ENCODE data around the gene TGIF2. TPM values are rescaled to one million over a fixed set of nuclear protein-coding genes. Genes with fewer than 3 reads are reported as not detected.

Gene TGIF2
- total and polyA plus RNA-seq, 12 donors, result 3.4 to 17.9 (median 11.2) TPM

DNA sequence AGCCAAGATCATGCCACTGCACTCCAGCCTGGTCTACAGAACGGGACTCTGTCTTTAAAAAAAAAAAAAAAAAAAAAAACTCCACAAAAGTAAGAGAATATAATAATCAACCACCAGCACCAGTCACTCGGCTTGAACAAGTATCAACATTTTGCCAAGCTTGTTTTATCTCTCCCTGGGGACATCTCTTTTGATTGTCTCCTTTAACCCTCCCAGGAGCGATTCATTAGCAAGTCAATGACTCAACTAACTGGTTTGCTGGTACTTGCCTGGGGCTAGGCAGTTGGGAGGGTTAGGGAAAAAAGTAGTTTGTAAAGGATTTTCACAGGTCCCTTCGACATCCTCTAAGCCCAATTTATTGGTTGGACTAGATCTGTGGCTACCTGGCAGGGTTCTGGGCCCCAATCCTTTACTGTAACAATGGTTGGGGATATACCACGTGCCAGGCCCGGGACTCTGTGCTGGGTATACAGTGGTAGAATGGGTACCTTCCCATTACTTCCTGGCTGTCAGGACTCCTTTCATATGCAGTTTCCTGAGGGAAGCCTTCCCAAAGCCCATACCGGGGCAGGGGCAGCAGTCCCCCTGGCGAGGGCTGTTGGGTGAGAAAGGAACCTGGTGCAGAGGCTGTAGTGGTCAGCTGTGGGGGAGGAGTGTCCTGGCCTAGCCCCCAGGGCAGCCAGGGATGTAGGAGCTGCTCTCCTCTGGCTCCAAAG is 12.2 kb downstream of the TGIF2 start:
- Histone ChIP-seq H3K36me3 (replicated peaks in 1 of 2) (peaks cover 0 to 9% of the 10 kb centered on the region in 2 donors), H3K4me1 (replicated peaks in 1 of 2) (peaks cover 0 to 10% of the 10 kb centered on the region in 2 donors), H3K4me3 (no peak overlapping the region), H3K27ac (no peak overlapping the region), H3K27me3 (no peaks in the 10 kb centered on the region), H3K9me3 (replicated peaks in 1 of 3) (no peaks in the 10 kb centered on the region)
- TF ChIP-seq, protein P1, sequence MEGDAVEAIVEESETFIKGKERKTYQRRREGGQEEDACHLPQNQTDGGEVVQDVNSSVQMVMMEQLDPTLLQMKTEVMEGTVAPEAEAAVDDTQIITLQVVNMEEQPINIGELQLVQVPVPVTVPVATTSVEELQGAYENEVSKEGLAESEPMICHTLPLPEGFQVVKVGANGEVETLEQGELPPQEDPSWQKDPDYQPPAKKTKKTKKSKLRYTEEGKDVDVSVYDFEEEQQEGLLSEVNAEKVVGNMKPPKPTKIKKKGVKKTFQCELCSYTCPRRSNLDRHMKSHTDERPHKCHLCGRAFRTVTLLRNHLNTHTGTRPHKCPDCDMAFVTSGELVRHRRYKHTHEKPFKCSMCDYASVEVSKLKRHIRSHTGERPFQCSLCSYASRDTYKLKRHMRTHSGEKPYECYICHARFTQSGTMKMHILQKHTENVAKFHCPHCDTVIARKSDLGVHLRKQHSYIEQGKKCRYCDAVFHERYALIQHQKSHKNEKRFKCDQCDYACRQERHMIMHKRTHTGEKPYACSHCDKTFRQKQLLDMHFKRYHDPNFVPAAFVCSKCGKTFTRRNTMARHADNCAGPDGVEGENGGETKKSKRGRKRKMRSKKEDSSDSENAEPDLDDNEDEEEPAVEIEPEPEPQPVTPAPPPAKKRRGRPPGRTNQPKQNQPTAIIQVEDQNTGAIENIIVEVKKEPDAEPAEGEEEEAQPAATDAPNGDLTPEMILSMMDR (IDR thresholded peaks at IDR 0.05), result no peak
- no peak for TF ChIP-seq POLR2A (IDR thresholded peaks at IDR 0.05)
- intact Hi-C loops (cut with DNase I), result no loop called here
- DNase-seq, result no peak
- WGBS, 4 donors, result 79 to 84% (median 82%) methylated on average over 6 to 8 of the region's 8 CpGs

GRCh38 chr20:36587388-36588070 is 14.1 kb downstream of the TGIF2 start:
- Histone ChIP-seq H3K27me3 (no peaks in the 10 kb centered on the region), H3K36me3 (replicated peaks in 1 of 2) (peaks cover 0 to 2% of the 10 kb centered on the region in 2 donors), H3K4me1 (replicated peaks in 1 of 2) (peaks cover 0 to 10% of the 10 kb centered on the region in 2 donors), H3K9me3 (replicated peaks in 1 of 3) (no peaks in the 10 kb centered on the region), H3K27ac (no peak overlapping the region), H3K4me3 (no peak overlapping the region)
- intact Hi-C loops (cut with DNase I), result no loop called here
- TF ChIP-seq, protein P1 (IDR thresholded peaks at IDR 0.05), result no peak
- no peak for TF ChIP-seq POLR2A (IDR thresholded peaks at IDR 0.05)
- peak in 6 of 7 donors; percentile 40 to 68 (median 60) for DNase-seq
- WGBS, 4 donors, result 52 to 69% (median 62%) methylated on average over 3 of the region's 3 CpGs

GRCh38 chr20:36591281-36591680 is 17.9 kb downstream of the TGIF2 start:
- intact Hi-C loops (cut with DNase I), result loop anchor here (5.0 kb wide), 1 partner anchor 34 kb away; no protein-coding TSS in a partner anchor
- no peaks in the 10 kb centered on the region for H3K36me3 ChIP-seq (replicated peaks in 1 of 2)

More at GRCh38 chr20:36591281-36591680, 17.9 kb downstream of the TGIF2 start:
- TF ChIP-seq, protein P1 (IDR thresholded peaks at IDR 0.05), result no peak
- no peak for TF ChIP-seq POLR2A (IDR thresholded peaks at IDR 0.05)
- peaks cover 0 to 10% of the 10 kb centered on the region in 2 donors for H3K4me1 ChIP-seq (replicated peaks in 1 of 2)
- H3K4me3 ChIP-seq, result no peak overlapping the region
- 74 to 94% (median 86%) methylated on average over 2 to 5 of the region's 5 CpGs for WGBS, 4 donors
- no peaks in the 10 kb centered on the region for H3K27me3 ChIP-seq
- DNase-seq, result no peak
- H3K9me3 ChIP-seq (replicated peaks in 1 of 3), result no peaks in the 10 kb centered on the region
- no peak overlapping the region for H3K27ac ChIP-seq

All from adrenal gland (tissue), 12 donors.